CD4-positive, alpha-beta T cell (primary cell): ENCODE data around the gene KIAA1614. TPM values are rescaled to one million over a fixed set of nuclear protein-coding genes. Genes with fewer than 3 reads are reported as not detected.

Experiments
- ATAC-seq: fragments of 200-7000 bp; cut with Tn5 transposase; one replicate; pipeline ENCODE4 v1.10.0; 2022; ENCODE audit warnings: mild to moderate bottlenecking; ENCODE audit not compliant: poor library complexity
- CTCF ChIA-PET: fragments of 350-600 bp; sonication (Branson Sonifier 250); formaldehyde crosslinking; loops from one replicate; lab custom pipeline; 2021; ENCODE audit warnings: antibody characterized with exemption, inconsistent platforms; lab: Charles Lee
- POLR2A ChIA-PET: fragments of 350-600 bp; sonication (Branson Sonifier 250); formaldehyde crosslinking; loops from one replicate; lab custom pipeline; 2021; ENCODE audit warnings: antibody characterized with exemption, inconsistent platforms; lab: Charles Lee
- DNase-seq, 14 experiments: peaks; one replicate each; pipeline ENCODE4 v3.0.0-alpha.2; 2013 to 2020; ENCODE audit warnings: mixed read lengths in 2 of 14
- H3K27ac ChIP-seq, 2 donors: one replicate each; pipeline versions ENCODE4 v1.5.1 to v1.7.0; 2013; ENCODE audit warnings: low read length in 2 of 2, low read depth in 1 of 2, mild to moderate bottlenecking in 1 of 2
- H3K27me3 ChIP-seq, 2 experiments: 1 replicate in 1 of 2; 2 replicates in 1 of 2; pipeline versions ENCODE4 v1.6.1 to v1.7.0; 2013; ENCODE audit warnings: low read length in 2 of 2, control low read depth in 1 of 2, mild to moderate bottlenecking in 1 of 2, moderate library complexity in 1 of 2; ENCODE audit not compliant: insufficient read depth in 2 of 2, control insufficient read depth in 1 of 2
- H3K36me3 ChIP-seq: one replicate; pipeline ENCODE4 v1.6.1; 2013; ENCODE audit warnings: low read length, control low read depth; ENCODE audit not compliant: insufficient read depth
- H3K4me1 ChIP-seq: one replicate; pipeline ENCODE4 v1.6.1; 2013; ENCODE audit warnings: low read length, control low read depth; ENCODE audit not compliant: insufficient read depth
- H3K4me3 ChIP-seq: one replicate; pipeline ENCODE4 v1.5.1; 2013; ENCODE audit warnings: mild to moderate bottlenecking, low read length, moderate library complexity
- H3K9me3 ChIP-seq, 2 experiments: 1 replicate in 1 of 2; 2 replicates in 1 of 2; pipeline versions ENCODE4 v1.6.1 to v1.7.0; 2013; ENCODE audit warnings: low read length in 2 of 2, mild to moderate bottlenecking in 2 of 2, control low read depth in 1 of 2, moderate library complexity in 1 of 2; ENCODE audit not compliant: control insufficient read depth in 1 of 2, insufficient read depth in 1 of 2
- H3K27ac Mint-ChIP-seq: one replicate; pipeline ENCODE4 v1.8.0; 2020; ENCODE audit warnings: mixed read lengths
- H3K27me3 Mint-ChIP-seq: one replicate; pipeline ENCODE4 v1.8.0; 2021; ENCODE audit warnings: mixed read lengths
- H3K36me3 Mint-ChIP-seq: one replicate; pipeline ENCODE4 v1.8.0; 2021; ENCODE audit warnings: low read depth, mixed read lengths
- H3K4me1 Mint-ChIP-seq: one replicate; pipeline ENCODE4 v1.8.0; 2021; ENCODE audit warnings: low read depth, mixed read lengths
- H3K4me3 Mint-ChIP-seq: one replicate; pipeline ENCODE4 v1.8.0; 2020; ENCODE audit warnings: mild to moderate bottlenecking, mixed read lengths
- H3K9me3 Mint-ChIP-seq: one replicate; pipeline ENCODE4 v1.8.0; 2020; ENCODE audit warnings: mixed read lengths
- CTCF ChIP-seq: fragments of 200-600 bp; IDR thresholded peaks from one replicate; pipeline ENCODE4 v1.8.0; 2022; ENCODE audit warnings: antibody characterized with exemption, mild to moderate bottlenecking
- intact Hi-C, 2 experiments: fragments of 100-400 bp; cut with DNase I in 1 of 2; cut with micrococcal nuclease in 1 of 2; formaldehyde crosslinking; loops; one replicate each; pipeline versions ENCODE4 v1.15.1 to v1.9.0; 2023 to 2025; cut with DNase I, micrococcal nuclease
- total RNA-seq, 174 experiments: library from RNA in 2 of 174; stranded (reverse) in 2 of 174; gene quantifications; one replicate each; pipeline ENCODE4 v1.2.3 and lab custom pipeline; 2021 to 2026

The KIAA1614 gene
- total RNA-seq, 2 experiments from 2014 or later = 0.14 to 0.20 TPM

GRCh38 chr1:180915426-180915965 is 2.8 kb downstream of the KIAA1614 start:
- no peaks in the 10 kb centered on the region for H3K9me3 Mint-ChIP-seq
- DNase-seq (no peak), ATAC-seq (no peak)
- H3K4me1 ChIP-seq = peaks cover 5% of the 10 kb centered on the region
- peaks cover 0 to 11% of the 10 kb centered on the region in 2 experiments for H3K9me3 ChIP-seq
- H3K27ac Mint-ChIP-seq = no peak overlapping the region
- H3K4me3 Mint-ChIP-seq = no peak overlapping the region
- no peaks in the 10 kb centered on the region for H3K36me3 Mint-ChIP-seq
- no peak for TF ChIP-seq CTCF
- CTCF ChIA-PET = no interaction called here
- intact Hi-C loops = no loop called here
- no peak overlapping the region for H3K4me3 ChIP-seq
- H3K4me1 Mint-ChIP-seq = peaks cover 6% of the 10 kb centered on the region
- no peak overlapping the region for H3K27ac ChIP-seq
- H3K27me3 ChIP-seq = peaks cover 12 to 29% of the 10 kb centered on the region in 2 experiments
- peaks cover 34% of the 10 kb centered on the region for H3K27me3 Mint-ChIP-seq
- no peaks in the 10 kb centered on the region for H3K36me3 ChIP-seq
- POLR2A ChIA-PET = no interaction called here

- Mint-ChIP-seq H3K4me1 (peaks cover 6% of the 10 kb centered on the region), H3K27me3 (peaks cover 27% of the 10 kb centered on the region), H3K4me3 (no peak overlapping the region), H3K36me3 (no peaks in the 10 kb centered on the region), H3K9me3 (no peaks in the 10 kb centered on the region), H3K27ac (no peak overlapping the region)
- ATAC-seq = no peak
- peaks cover 0 to 11% of the 10 kb centered on the region in 2 experiments for H3K9me3 ChIP-seq
- no peak for TF ChIP-seq CTCF
- H3K4me1 ChIP-seq = peaks cover 5% of the 10 kb centered on the region
- peaks cover 12 to 29% of the 10 kb centered on the region in 2 experiments for H3K27me3 ChIP-seq
- H3K27ac ChIP-seq = no peak overlapping the region
- intact Hi-C loops = no loop called here
- no peak for DNase-seq
- no peaks in the 10 kb centered on the region for H3K36me3 ChIP-seq
- ChIA-PET POLR2A (no interaction called here), CTCF (no interaction called here)
- H3K4me3 ChIP-seq = no peak overlapping the region
Observed at GRCh38 chr1:180916012-180916770, 3.5 kb downstream of the KIAA1614 start.

GRCh38 chr1:180916771-180917170 is 4.1 kb downstream of the KIAA1614 start:
- Mint-ChIP-seq H3K36me3 (no peaks in the 10 kb centered on the region), H3K4me1 (peaks cover 6% of the 10 kb centered on the region), H3K4me3 (no peak overlapping the region), H3K9me3 (no peaks in the 10 kb centered on the region), H3K27ac (no peak overlapping the region), H3K27me3 (peaks cover 21% of the 10 kb centered on the region)
- peaks cover 5% of the 10 kb centered on the region for H3K4me1 ChIP-seq
- peaks cover 11 to 23% of the 10 kb centered on the region in 2 experiments for H3K27me3 ChIP-seq
- CTCF ChIA-PET = no interaction called here
- no peak for DNase-seq
- no peak overlapping the region for H3K4me3 ChIP-seq
- H3K27ac ChIP-seq = no peak overlapping the region
- no peak for TF ChIP-seq CTCF
- H3K9me3 ChIP-seq = peaks cover 0 to 11% of the 10 kb centered on the region in 2 experiments
- POLR2A ChIA-PET = no interaction called here
- H3K36me3 ChIP-seq = no peaks in the 10 kb centered on the region
- intact Hi-C loops = no loop called here
- no peak for ATAC-seq
